ENCODE results near the gene GLRX.

DNA sequence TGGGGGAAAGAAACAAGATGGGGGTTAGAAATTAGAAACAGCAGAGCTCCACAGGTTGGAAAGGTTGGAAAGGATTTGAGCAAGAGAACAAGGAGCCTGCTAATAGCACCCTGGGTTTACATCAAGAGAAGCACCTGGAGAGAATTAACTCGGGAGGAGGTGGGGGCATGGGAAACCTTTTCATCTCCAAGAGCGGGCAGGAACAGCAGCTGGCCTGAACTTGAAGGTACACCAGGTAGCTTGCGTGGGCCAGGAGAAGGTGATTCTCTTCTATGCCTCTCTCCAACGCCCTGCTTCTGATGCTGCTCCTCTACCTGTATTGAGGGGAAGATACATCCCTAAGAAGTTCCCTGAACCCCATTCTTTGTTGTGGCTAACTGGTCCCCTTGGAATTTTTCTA is 37.1 kb upstream of the GLRX start:
- TF ChIP-seq, protein P1, sequence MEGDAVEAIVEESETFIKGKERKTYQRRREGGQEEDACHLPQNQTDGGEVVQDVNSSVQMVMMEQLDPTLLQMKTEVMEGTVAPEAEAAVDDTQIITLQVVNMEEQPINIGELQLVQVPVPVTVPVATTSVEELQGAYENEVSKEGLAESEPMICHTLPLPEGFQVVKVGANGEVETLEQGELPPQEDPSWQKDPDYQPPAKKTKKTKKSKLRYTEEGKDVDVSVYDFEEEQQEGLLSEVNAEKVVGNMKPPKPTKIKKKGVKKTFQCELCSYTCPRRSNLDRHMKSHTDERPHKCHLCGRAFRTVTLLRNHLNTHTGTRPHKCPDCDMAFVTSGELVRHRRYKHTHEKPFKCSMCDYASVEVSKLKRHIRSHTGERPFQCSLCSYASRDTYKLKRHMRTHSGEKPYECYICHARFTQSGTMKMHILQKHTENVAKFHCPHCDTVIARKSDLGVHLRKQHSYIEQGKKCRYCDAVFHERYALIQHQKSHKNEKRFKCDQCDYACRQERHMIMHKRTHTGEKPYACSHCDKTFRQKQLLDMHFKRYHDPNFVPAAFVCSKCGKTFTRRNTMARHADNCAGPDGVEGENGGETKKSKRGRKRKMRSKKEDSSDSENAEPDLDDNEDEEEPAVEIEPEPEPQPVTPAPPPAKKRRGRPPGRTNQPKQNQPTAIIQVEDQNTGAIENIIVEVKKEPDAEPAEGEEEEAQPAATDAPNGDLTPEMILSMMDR (IDR thresholded peaks at IDR 0.05; ENCODE audit: low read length): no peak
- TF ChIP-seq EZH2 (optimal IDR thresholded peaks at IDR 0.05; ENCODE audit: low read depth, low read length): no peak
- no peak for TF ChIP-seq EZH2phosphoT487 (IDR thresholded peaks at IDR 0.05; ENCODE audit: low read length)

Data from MM.1S (cell line).